Right lobe of liver (tissue), 6 donors: ENCODE results near the gene SMIM10L2A. TPM values are rescaled to one million over a fixed set of nuclear protein-coding genes. Genes with fewer than 3 reads are reported as not detected.
"Not testable (repeated sequence)": the region's sequence is repeated elsewhere in the genome, so short reads cannot be mapped to it uniquely, and the experiment has no call there.

Source experiments
- ATAC-seq, 4 donors: fragments of 200-7000 bp; cut with Tn5 transposase; one replicate each; pipeline ENCODE4 v1.9.1; 2020; ENCODE audit warnings: mild to moderate bottlenecking in 4 of 4, moderate library complexity in 4 of 4
- DNase-seq, 3 donors: peaks; one replicate each; pipeline ENCODE4 v3.0.0-alpha.2; 2020
- H3K27ac ChIP-seq, 3 donors: fragments of 200-600 bp; one replicate each; pipeline ENCODE4 v1.8.0; 2022
- H3K27me3 ChIP-seq, 2 donors: fragments of 200-600 bp; one replicate each; pipeline ENCODE4 v1.8.0; 2022
- H3K36me3 ChIP-seq, 4 donors: fragments of 200-600 bp; sonication (generic) in 1 of 4; one replicate each; pipeline versions ENCODE4 v1.5.1 to v1.8.0; 2017 to 2022; ENCODE audit warnings: control low read depth in 1 of 4
- H3K4me1 ChIP-seq, 4 donors: fragments of 200-600 bp; sonication (generic) in 1 of 4; one replicate each; pipeline versions ENCODE4 v1.5.1 to v1.8.0; 2017 to 2022; ENCODE audit warnings: control low read depth in 1 of 4
- H3K4me3 ChIP-seq, 3 donors: fragments of 200-600 bp; one replicate each; pipeline ENCODE4 v1.8.0; 2022
- H3K9me3 ChIP-seq, 4 donors: fragments of 200-600 bp; sonication (generic) in 1 of 4; one replicate each; pipeline versions ENCODE4 v1.5.1 to v1.8.0; 2017 to 2022; ENCODE audit warnings: control low read depth in 1 of 4
- POLR2A ChIP-seq: fragments of 450-650 bp; IDR thresholded peaks from one replicate; pipeline ENCODE4 v1.6.1; 2017; ENCODE audit warnings: antibody characterized with exemption, mild to moderate bottlenecking
- WGBS: methylation state at CpG from one replicate; pipeline ENCODE4 v1.1.6; 2018; ENCODE audit warnings: low coverage, low lambda C conversion rate; ENCODE audit not compliant: insufficient coverage; ENCODE audit errors: missing lambda C conversion rate; 5-methylcytosine and 5-hydroxymethylcytosine counted together
- intact Hi-C, 2 donors: fragments of 100-400 bp; cut with DNase I; formaldehyde crosslinking; loops; one replicate each; pipeline versions ENCODE4 v1.11.2 to v1.14.1; 2022
- total RNA-seq, 6 experiments: library from RNA; depleted of rRNA in 2 of 6; stranded (reverse); fragments of >200 nt in 2 of 6; fragmentation: NEBNext Ultra II Directional in 3 of 6; extraction: Animal tissue kit (Norgen Biotek cat#: 25700) in 3 of 6; gene quantifications; one replicate each; pipeline versions ENCODE4 v1.1.0 to v1.2.4, GENCODE V29; 2016 to 2023
- TF ChIP-seq, protein P1 (sequence below), 4 donors: fragments of 200-600 bp in 3 of 4; fragments of 450-650 bp in 1 of 4; IDR thresholded peaks; one replicate each; pipeline versions ENCODE4 v1.5.1 to v1.8.0; 2016 to 2022; ENCODE audit warnings: antibody characterized with exemption in 4 of 4, mild to moderate bottlenecking in 2 of 4
- donor health status: DM: no; HTN: yes; CAD: no.
- donor health status: DM: no; HTN: no; CAD: no.
- donor health status: DM: no; HTN: no; CAD: no.
- donor health status: DM: no; HTN: yes; CAD: no.
- donor health status: DM: no; HTN: yes; CAD: no.

SMIM10L2A gene
- total RNA-seq, 6 experiments from 2014 or later = 0.06 to 0.18 (median 0.16) TPM

GRCh38 chrX:135411893-135412292 lies 9.9 kb upstream of the SMIM10L2A start:
- Histone ChIP-seq H3K27me3 (no peaks in the 10 kb centered on the region), H3K4me1 (no peaks in the 10 kb centered on the region), H3K4me3 (no peak overlapping the region), H3K9me3 (no peaks in the 10 kb centered on the region), H3K27ac (no peak overlapping the region), H3K36me3 (no peaks in the 10 kb centered on the region)
- intact Hi-C loops = no loop called here
- TF ChIP-seq, protein P1, sequence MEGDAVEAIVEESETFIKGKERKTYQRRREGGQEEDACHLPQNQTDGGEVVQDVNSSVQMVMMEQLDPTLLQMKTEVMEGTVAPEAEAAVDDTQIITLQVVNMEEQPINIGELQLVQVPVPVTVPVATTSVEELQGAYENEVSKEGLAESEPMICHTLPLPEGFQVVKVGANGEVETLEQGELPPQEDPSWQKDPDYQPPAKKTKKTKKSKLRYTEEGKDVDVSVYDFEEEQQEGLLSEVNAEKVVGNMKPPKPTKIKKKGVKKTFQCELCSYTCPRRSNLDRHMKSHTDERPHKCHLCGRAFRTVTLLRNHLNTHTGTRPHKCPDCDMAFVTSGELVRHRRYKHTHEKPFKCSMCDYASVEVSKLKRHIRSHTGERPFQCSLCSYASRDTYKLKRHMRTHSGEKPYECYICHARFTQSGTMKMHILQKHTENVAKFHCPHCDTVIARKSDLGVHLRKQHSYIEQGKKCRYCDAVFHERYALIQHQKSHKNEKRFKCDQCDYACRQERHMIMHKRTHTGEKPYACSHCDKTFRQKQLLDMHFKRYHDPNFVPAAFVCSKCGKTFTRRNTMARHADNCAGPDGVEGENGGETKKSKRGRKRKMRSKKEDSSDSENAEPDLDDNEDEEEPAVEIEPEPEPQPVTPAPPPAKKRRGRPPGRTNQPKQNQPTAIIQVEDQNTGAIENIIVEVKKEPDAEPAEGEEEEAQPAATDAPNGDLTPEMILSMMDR (IDR thresholded peaks at IDR 0.05) = no peak
- no peak for TF ChIP-seq POLR2A
- DNase-seq (no peak), ATAC-seq (no peak)
- WGBS = 90% methylated on average over 3 of the region's 3 CpGs

- WGBS = 60% methylated on average over 1 of the region's 4 CpGs
- Histone ChIP-seq H3K9me3 (no peaks in the 10 kb centered on the region), H3K36me3 (no peaks in the 10 kb centered on the region), H3K4me1 (no peaks in the 10 kb centered on the region), H3K4me3 (no peak overlapping the region), H3K27ac (no peak overlapping the region), H3K27me3 (no peaks in the 10 kb centered on the region)
- TF ChIP-seq, protein P1 (IDR thresholded peaks at IDR 0.05) = no peak
- DNase-seq = no peak
- no peak for ATAC-seq
- intact Hi-C loops = no loop called here
Observed at GRCh38 chrX:135416546-135416945, 5.2 kb upstream of the SMIM10L2A start.

DNA sequence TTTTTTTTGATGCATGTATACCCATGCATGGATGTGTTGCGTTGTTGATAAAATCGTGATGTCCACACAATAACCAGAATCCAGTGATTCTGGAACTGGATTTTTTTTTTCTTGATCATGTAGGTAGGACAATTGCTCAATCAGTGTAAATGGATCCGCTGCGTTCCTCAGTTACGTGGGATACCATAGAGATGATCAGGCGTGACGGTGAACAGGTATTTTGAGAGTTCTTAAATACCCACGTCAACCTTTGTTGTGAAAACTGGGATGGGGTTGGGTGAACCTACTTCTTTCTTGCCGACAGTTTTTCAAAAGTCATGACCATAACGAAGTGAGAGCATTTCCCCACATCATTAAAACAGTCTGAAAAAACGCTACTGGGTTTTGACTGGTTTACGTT lies 913 bp upstream of the SMIM10L2A start:
- WGBS = 77% methylated on average over 12 of the region's 12 CpGs
- intact Hi-C loops = no loop called here
- Histone ChIP-seq H3K27me3 (no peaks in the 10 kb centered on the region), H3K36me3 (no peaks in the 10 kb centered on the region), H3K9me3 (no peaks in the 10 kb centered on the region), H3K27ac (no peak overlapping the region), H3K4me3 (no peak overlapping the region), H3K4me1 (no peaks in the 10 kb centered on the region)
- DNase-seq = no peak
- TF ChIP-seq POLR2A = no peak
- TF ChIP-seq, protein P1 (IDR thresholded peaks at IDR 0.05) = no peak
- ATAC-seq = no peak

GRCh38 chrX:135421537-135421931 lies 210 bp upstream of the SMIM10L2A start:
- no peaks in the 10 kb centered on the region for H3K27me3 ChIP-seq
- H3K36me3 ChIP-seq = no peaks in the 10 kb centered on the region
- intact Hi-C loops = no loop called here
- ATAC-seq (peak; percentile 92 to 99 (median 97)), DNase-seq (peak; percentile 81 to 89 (median 87))
- no peak for TF ChIP-seq POLR2A
- TF ChIP-seq, protein P1 (IDR thresholded peaks at IDR 0.05) = no peak
- H3K27ac ChIP-seq = no peak overlapping the region
- no peaks in the 10 kb centered on the region for H3K4me1 ChIP-seq
- WGBS = no CpG with 5 or more reads among the region's 29 CpGs
- H3K9me3 ChIP-seq = no peaks in the 10 kb centered on the region
- H3K4me3 ChIP-seq = peak overlapping the region; percentile 23 to 51 (median 33)

- WGBS = 65% methylated on average over 3 of the region's 10 CpGs
- H3K4me1 ChIP-seq, H3K36me3 ChIP-seq, DNase-seq, H3K27me3 ChIP-seq, intact Hi-C loops, H3K9me3 ChIP-seq, H3K4me3 ChIP-seq, H3K27ac ChIP-seq, ATAC-seq: not testable (repeated sequence)
Observed at GRCh38 chrX:135422810-135423168, 1.0 kb downstream of the SMIM10L2A start.

- H3K4me3 ChIP-seq, H3K4me1 ChIP-seq, H3K27me3 ChIP-seq, intact Hi-C loops, H3K27ac ChIP-seq, DNase-seq, H3K36me3 ChIP-seq, H3K9me3 ChIP-seq, ATAC-seq: not testable (repeated sequence)
- WGBS = 66% methylated on average over 4 of the region's 9 CpGs
Observed at GRCh38 chrX:135423173-135423864, 1.6 kb downstream of the SMIM10L2A start.
